HG03095 (cell line): ENCODE data around the gene ANK2.

Experiments used
- ATAC-seq: cut with Tn5 transposase; IDR thresholded peaks from one replicate; pipeline ENCODE4 v1.9.1; 2021; ENCODE audit warnings: moderate library complexity; ENCODE audit not compliant: unreplicated experiment

Gene ANK2

DNA sequence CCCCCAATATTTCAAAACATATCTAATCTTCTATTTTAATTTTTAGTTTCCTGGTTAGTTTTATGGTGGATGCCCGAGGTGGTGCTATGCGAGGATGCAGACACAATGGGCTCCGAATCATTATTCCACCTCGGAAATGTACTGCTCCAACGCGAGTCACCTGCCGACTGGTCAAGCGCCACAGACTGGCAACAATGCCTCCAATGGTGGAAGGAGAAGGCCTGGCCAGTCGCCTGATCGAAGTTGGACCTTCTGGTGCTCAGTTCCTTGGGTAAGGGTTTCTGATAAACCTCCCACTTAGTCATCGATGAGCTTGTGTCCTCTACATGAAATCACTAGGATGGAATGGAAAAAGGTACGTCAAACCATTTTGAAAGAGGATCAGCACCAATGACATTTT lies 280.7 kb downstream of the ANK2 start:
- ATAC-seq, result no peak

DNA sequence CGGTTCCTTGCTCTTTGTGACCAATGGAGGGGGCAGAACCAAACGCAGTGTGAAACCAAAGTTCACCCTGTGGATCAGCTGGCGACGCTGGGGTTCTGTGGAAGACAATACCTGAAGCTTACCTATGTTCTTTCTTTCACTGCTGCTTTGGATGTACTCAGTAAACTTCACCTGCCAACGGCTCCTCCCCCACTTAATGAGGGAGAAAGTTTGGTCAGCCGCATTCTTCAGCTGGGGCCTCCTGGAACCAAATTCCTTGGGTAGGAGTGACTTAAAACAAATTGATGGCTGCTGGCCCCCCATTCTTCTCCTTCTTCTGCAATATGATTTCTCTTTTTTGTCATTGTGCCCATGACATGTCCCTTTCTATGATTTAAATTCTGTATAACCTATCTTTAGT lies 282.4 kb downstream of the ANK2 start:
- no peak for ATAC-seq

DNA sequence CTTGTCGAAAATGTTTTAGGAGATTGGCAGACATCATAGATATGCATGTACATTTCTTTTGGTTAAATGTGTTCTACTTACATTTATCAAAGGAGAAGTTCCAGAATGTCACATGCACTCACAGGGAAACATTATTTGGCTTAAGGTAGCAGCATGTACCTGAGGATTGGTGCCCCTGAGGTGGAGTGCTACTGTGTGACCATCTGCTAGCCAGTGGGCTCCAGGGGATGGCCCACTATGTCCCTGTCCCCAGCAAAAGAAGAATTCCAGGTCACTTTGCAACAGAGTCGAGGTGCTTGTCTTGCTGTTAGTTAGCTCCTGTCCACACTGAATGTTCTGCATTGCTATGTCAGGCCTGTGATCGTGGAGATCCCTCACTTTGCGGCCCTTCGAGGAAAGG lies 283.2 kb downstream of the ANK2 start:
- ATAC-seq, result no peak

DNA sequence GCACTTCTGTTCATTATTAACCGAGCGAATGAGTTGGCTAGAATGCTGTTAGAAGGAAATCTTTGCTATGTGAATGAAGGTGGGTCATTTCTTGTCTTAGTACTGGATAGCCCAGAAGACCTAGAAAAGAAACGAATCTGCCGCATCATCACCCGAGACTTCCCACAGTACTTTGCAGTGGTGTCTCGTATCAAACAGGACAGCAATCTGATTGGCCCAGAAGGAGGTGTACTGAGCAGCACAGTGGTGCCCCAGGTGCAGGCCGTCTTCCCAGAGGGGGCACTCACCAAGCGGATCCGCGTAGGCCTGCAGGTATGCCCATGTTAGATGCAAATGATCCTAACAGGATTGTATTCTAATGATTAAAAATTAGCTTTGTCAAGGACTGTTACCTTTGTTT lies 286.3 kb downstream of the ANK2 start:
- no peak for ATAC-seq

DNA sequence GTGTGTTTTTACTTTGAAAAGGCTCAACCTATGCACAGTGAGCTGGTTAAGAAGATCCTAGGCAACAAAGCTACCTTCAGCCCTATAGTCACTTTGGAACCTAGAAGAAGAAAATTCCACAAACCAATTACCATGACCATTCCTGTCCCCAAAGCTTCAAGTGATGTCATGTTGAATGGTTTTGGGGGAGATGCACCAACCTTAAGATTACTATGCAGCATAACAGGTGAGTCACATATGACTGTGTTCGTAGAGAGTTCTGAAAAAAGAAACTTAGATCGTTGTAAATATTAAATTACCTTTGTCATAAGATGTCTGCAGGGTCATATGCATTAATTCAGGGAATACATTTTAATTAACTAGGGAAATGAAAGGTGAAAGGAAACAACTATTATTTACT lies 287.1 kb downstream of the ANK2 start:
- ATAC-seq, result no peak

DNA sequence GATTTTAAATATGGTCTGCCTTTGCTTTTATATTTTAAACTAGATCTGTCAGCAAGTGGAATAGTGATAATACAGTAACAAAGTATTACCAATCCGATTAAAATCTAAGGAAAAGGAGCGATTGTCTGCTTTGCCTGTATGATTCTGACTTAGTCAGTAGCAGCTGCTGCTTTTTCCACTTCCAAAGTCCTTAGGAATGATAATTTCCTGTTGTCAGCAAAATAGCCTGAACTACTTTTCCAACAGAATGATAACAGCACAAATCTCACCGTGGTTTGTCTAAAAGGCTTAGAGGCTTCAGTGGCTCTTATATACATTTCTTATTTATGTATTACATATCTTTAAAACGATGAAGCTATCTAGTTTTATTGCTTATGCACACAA lies 290.0 kb downstream of the ANK2 start:
- ATAC-seq, result no peak

DNA sequence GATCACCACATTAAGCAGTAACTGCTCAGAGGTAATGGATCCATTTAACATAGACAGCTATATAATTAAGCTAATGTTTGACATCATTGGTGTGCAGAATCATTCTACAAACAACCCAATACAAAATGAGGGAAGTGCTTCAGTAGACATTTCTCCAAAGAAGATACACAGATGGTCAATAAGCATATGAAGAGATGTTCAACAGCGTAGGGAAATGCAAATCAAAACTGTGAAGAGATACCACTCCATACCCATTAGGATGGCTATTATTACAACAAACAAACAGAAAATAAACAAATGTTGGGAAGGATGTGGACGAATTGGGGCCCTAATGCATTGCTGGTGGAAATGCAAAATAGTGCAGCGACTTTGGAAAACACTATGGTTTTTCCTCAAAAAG lies 294.6 kb downstream of the ANK2 start:
- no peak for ATAC-seq

DNA sequence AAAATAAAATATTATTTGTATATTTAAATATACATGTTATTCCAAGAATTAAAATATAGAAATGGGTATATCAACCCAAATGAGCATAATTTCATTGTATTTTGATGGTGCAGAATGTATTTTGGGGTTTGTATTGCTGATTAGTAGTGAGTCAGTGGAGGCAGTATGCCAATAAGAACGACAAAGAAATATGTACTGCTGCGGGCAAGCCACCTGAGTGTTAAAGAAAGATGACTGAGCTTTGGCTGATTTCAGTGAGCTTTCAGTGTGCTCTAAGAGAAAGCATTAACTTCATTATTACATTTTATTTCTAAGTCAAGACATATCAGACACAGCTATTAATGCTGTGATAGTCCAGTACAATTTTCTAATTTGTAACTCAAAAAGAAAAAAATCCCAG lies 297.8 kb downstream of the ANK2 start:
- ATAC-seq, result no peak

DNA sequence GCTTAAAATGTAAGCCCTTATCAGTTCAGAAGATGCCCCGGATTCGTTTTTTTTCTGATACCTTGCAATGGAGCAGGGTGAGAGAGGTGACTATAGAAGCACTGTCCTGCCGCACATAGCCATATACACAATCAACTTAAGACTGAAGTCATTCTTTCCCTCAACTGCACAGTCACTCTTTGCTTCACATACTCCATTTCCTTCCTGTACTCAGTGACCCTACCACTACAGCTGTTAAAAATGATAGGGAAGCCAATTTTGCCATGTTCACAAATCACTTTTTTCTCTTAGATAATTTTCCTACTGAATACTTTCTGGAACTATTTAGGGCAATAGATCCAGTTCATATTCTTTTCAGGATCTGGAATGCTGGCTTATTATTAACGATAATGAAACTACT lies 300.0 kb downstream of the ANK2 start:
- peak; percentile 66 for ATAC-seq

DNA sequence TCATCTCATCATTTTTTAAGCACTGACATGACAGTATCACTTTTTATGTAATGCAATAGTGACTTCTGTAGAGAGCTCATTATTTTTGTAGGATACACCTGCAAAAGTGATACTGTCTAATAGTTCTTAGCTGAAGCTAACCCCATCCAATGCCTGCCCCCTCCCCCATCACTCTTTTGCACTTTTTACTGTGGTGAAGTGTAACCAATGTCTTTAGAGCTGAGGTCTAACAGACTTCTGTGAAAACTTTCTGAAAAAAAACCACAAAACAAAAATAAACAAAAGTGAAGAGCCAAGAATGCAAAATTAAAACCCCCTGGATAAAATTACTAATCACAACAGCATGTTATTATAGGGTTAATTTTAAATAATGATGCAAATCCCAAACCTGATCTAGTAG lies 301.1 kb downstream of the ANK2 start:
- ATAC-seq, result no peak

DNA sequence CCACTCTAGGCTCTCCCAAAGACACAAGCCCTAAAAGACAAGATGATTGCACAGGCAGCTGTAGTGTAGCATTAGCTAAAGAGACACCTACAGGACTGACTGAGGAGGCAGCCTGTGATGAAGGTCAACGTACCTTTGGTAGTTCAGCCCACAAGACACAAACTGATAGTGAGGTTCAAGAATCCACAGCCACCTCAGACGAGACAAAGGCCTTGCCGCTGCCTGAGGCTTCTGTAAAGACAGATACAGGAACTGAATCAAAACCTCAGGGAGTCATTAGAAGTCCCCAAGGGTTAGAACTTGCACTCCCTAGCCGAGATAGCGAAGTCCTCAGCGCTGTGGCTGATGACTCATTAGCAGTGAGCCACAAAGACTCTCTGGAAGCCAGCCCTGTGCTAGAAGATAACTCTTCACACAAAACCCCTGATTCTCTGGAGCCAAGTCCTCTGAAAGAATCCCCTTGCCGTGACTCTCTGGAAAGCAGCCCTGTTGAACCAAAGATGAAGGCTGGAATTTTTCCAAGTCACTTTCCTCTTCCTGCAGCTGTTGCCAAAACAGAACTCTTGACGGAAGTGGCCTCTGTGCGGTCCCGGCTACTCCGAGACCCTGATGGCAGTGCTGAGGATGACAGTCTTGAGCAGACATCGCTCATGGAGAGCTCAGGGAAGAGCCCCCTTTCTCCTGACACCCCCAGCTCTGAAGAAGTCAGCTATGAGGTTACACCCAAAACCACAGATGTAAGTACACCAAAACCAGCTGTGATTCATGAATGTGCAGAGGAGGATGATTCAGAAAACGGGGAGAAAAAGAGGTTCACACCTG lies 306.3 kb downstream of the ANK2 start:
- ATAC-seq, result peak; percentile 99

DNA sequence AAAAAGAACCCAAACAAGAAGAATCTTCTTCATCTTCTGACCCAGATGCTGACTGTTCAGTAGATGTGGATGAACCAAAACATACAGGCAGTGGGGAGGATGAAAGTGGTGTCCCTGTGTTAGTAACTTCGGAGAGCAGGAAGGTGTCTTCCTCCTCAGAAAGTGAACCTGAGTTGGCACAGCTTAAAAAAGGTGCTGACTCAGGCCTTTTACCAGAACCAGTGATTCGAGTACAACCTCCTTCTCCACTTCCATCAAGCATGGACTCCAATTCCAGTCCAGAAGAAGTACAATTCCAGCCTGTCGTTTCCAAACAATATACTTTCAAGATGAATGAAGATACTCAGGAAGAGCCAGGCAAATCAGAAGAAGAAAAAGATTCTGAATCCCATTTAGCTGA lies 307.0 kb downstream of the ANK2 start:
- ATAC-seq, result no peak

DNA sequence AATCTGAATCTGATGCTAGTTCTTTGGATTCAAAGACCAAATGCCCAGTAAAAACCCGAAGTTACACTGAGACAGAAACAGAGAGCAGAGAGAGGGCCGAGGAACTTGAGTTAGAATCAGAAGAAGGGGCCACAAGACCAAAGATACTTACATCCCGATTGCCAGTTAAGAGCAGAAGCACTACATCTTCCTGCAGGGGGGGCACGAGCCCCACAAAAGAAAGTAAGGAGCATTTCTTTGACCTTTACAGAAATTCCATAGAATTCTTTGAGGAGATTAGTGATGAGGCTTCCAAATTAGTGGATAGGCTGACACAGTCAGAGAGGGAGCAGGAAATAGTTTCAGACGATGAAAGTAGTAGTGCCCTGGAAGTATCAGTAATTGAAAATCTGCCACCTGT lies 309.3 kb downstream of the ANK2 start:
- ATAC-seq, result no peak

DNA sequence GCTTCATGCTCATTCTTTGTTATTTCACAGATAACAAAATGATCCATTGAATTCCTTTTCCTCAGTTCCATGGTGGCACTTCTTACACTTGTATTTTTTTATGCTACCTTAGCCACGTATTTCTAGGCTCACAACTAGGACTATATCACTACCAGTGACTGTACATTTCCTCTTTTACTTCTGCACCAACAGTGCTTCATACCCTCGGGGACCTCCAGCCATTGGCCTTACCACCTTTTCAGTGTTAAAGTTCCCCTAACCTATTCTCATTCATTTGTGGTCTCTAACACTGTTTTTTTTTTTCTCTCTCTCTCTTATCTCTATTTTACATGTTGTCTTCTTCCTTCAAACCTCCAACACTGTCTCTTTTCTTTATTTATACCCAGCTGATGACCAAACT lies 315.9 kb downstream of the ANK2 start:
- ATAC-seq, result no peak

DNA sequence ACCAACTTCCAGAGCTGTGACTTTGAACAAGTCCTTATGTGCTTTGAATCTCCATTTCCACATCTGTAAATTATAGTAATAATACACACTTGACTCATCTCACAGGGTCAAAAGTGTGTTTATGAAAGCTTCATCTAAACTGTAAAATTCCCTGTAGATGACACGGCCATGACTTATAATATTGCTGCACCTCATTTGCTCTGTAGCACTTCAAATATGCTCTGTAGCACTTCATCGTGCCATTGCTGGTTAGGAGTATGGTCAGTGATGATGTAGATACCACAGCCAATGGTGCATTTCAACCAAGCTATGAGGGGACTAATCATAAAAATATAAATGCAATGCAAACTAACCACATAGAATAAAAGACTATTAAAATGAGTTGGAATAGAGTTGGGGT lies 318.6 kb downstream of the ANK2 start:
- ATAC-seq, result no peak

DNA sequence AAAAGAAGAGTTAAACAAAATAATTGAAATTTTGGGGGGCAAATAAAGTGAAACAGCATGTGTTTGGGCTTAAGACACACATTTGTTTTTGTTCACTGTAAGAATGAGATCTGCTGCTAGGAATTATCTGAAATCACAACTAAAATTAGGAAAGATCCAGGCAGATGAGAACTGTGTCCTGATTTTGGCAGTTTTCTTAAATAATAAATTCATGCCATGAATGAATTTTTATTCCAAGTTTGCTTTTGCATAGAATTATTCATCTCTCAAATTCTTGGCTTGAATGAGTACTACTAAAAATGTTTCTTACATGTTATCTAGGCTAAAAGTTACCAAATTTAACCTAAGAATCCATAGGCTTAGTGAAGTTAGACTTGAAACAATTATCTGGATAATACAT lies 321.7 kb downstream of the ANK2 start:
- no peak for ATAC-seq

DNA sequence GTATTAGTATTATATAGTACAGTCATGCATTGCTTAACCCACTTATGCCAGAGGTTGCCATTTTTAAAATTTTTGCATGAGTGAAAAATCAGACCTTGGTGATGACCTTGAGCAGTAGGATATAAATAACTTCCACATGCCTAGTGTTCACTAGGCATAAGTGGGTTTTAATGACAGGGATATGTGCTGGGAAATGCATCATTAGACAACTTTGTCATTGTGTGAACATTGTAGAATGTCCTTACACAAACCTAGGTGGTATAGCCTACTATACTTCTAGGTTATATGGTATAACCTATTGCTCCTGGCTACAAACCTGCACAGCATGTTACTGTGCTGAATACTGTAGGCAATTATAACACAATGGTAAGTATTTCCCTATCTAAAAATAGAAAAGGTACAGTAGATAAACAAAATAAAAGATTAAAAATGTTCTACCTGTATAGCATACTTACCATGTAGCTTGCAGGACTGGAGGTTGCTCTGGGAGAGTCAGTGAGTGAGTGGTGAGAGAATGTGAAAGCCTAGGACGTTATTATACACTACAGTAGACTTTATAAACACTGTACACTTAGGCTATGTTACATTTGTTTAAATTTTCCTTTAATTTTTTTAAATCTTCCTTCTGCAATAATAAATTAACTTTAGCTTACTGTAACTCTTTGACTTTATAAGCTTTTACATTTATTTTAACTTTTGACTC lies 326.7 kb downstream of the ANK2 start:
- ATAC-seq, result no peak

DNA sequence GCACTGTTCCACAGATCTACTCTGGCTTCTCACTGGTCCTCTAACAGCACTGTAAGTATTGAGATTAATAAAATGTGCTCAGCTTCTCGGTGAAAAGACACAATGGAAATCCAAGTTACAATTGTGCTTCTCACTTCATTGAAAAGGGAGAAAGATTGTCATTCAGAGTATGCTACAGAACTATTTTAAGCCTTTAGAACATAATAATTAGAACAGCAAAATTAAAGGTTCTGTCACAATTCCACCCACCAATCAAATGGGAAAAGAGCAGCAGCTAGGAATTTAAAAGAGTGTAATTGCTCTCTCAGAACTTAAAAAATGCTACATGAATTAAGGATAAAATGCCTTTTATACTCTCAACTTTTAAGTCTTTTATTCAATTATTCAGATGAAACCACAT lies 329.4 kb downstream of the ANK2 start:
- no peak for ATAC-seq

DNA sequence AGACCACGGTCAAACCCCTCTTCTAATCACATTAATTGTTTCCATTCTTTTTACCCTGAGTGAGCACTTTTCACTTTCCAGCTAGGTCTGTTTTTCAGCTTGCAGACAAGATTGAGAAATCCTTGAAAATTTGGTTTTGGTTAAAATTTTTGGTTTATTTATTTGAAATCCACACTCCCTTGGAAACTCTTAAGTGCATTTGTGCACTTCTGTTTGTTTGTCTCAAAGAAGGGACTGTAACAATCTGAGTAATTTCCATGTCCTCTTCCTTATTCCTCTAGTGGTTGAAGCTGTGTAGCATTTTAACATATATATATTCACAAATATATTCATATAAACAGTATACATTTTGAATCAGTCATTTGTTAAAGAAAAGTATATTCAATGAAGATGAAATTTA lies 333.3 kb downstream of the ANK2 start:
- ATAC-seq, result no peak

DNA sequence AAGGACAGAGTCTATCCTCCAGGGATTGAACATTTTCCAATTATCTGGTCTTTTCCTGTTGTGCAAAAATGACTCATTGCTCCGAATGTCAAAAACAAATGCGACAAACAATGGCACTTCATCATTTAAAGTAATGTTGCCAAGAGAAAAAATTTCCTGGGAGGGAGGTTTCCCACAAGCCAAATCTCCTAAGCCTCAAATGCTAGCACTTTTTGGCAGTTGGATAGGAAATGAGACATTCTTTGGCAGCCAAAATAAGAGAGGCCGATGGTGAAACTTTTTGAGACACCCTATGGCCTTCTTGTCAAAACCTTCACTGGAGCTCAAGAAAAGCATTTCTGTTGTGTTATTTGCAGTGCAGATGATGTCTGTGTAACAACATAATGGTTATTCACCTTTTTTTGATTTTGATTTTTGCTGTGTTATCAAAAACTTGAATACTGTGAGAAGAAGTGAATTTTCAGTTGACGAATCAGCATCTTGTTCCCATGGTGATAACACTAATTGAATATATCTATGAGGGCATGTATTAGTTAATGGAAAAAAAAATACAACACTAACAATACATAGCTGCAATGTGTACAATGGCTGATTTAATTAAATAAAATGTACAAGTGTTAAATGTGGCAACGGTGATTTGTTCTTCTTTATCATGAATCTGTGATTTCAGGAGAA lies 333.8 kb downstream of the ANK2 start:
- no peak for ATAC-seq

DNA sequence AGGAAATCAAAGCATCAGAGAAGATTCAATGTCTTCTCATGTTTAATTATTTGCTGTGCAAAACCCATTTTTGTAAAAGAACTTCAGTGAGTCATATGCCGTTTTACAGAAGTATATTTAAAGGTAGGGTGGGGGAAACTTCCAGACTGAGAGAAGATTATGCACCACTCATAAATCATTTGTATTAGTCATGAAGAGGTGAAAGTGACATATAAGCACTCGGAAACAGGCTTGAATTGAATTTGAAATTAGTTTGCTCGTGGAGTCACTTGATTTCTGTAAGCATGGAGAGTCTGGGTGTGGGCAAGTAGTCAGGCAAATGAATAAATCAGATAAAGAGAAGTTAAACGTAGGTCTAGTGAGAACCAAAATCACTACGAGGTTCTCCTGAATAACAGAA lies 335.1 kb downstream of the ANK2 start:
- ATAC-seq, result no peak

DNA sequence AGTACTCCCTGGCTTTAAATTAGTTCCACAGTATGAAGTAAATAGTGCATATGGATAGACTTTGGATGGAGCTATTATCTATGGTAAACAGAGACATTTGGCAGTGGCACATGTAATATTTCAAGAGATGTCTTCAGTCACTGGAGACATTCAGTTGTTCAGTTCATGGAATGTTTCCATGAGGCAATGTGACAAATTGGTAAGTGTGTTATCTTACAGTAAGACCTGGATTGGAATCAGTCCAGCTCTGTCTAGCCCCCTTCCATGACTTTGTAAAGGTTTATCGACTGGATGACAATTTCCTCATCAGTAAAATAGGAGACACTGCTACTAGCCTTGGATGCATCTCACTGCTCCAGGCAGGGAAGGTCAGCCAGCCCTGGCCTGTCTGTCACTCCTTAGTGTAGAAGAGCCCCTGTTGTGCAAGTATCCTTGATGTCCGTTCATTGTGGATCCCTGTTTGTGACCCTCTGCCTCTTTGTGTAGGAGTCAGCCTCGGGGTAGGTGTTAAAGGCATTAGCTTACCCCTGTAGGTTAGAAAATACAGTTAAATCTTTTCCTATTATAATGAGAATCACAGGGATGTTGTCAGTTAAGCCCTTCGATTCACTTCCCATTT lies 335.9 kb downstream of the ANK2 start:
- ATAC-seq, result no peak
